Stimulated activated naive CD8-positive, alpha-beta T cell treated with anti-CD3 and anti-CD28 coated beads, Interleukin-15, Interleukin-2, amounts not matched to agents 100 ng/mL and 50 ng/mL, for 24 hours (primary cell): ENCODE measurements around the gene SHROOM3.

Source experiments
- H3K27ac Mint-ChIP-seq: one replicate; pipeline ENCODE4 v1.8.0; 2021; ENCODE audit warnings: mild to moderate bottlenecking, mixed read lengths
- H3K27me3 Mint-ChIP-seq: one replicate; pipeline ENCODE4 v1.8.0; 2021; ENCODE audit warnings: mixed read lengths
- H3K36me3 Mint-ChIP-seq: one replicate; pipeline ENCODE4 v1.8.0; 2021; ENCODE audit warnings: low read depth, mixed read lengths
- H3K4me1 Mint-ChIP-seq: one replicate; pipeline ENCODE4 v1.8.0; 2021; ENCODE audit warnings: low read depth, mixed read lengths
- H3K4me3 Mint-ChIP-seq: one replicate; pipeline ENCODE4 v1.8.0; 2021; ENCODE audit warnings: mild to moderate bottlenecking, mixed read lengths
- H3K9me3 Mint-ChIP-seq: one replicate; pipeline ENCODE4 v1.8.0; 2021; ENCODE audit warnings: mixed read lengths

Gene SHROOM3

GRCh38 chr4:76458825-76459224 lies 23.8 kb downstream of the SHROOM3 start:
- H3K36me3 Mint-ChIP-seq, result no peaks in the 10 kb centered on the region
- no peak overlapping the region for H3K27ac Mint-ChIP-seq
- no peaks in the 10 kb centered on the region for H3K4me1 Mint-ChIP-seq
- peaks cover 9% of the 10 kb centered on the region for H3K9me3 Mint-ChIP-seq
- H3K27me3 Mint-ChIP-seq, result peaks cover 6% of the 10 kb centered on the region
- H3K4me3 Mint-ChIP-seq, result no peak overlapping the region

- Mint-ChIP-seq H3K36me3 (no peaks in the 10 kb centered on the region), H3K27ac (no peak overlapping the region), H3K4me3 (no peak overlapping the region), H3K27me3 (peaks cover 6% of the 10 kb centered on the region), H3K4me1 (no peaks in the 10 kb centered on the region), H3K9me3 (peaks cover 9% of the 10 kb centered on the region)
Measured at GRCh38 chr4:76459291-76459723, 24.3 kb downstream of the SHROOM3 start.

- peaks cover 9% of the 10 kb centered on the region for H3K9me3 Mint-ChIP-seq
- H3K4me1 Mint-ChIP-seq, result no peaks in the 10 kb centered on the region
- H3K36me3 Mint-ChIP-seq, result no peaks in the 10 kb centered on the region
- H3K4me3 Mint-ChIP-seq, result no peak overlapping the region
- H3K27ac Mint-ChIP-seq, result no peak overlapping the region
- peaks cover 6% of the 10 kb centered on the region for H3K27me3 Mint-ChIP-seq
Measured at GRCh38 chr4:76463568-76463967, 28.5 kb downstream of the SHROOM3 start.

- no peaks in the 10 kb centered on the region for H3K27me3 Mint-ChIP-seq
- H3K4me1 Mint-ChIP-seq, result no peaks in the 10 kb centered on the region
- H3K27ac Mint-ChIP-seq, result no peak overlapping the region
- no peak overlapping the region for H3K4me3 Mint-ChIP-seq
- H3K9me3 Mint-ChIP-seq, result no peaks in the 10 kb centered on the region
- no peaks in the 10 kb centered on the region for H3K36me3 Mint-ChIP-seq
Measured at GRCh38 chr4:76470064-76470463, 35.0 kb downstream of the SHROOM3 start.

GRCh38 chr4:76470532-76470931 lies 35.5 kb downstream of the SHROOM3 start:
- Mint-ChIP-seq H3K27ac (no peak overlapping the region), H3K27me3 (no peaks in the 10 kb centered on the region), H3K36me3 (no peaks in the 10 kb centered on the region), H3K9me3 (no peaks in the 10 kb centered on the region), H3K4me1 (no peaks in the 10 kb centered on the region), H3K4me3 (no peak overlapping the region)

GRCh38 chr4:76476571-76476970 lies 41.5 kb downstream of the SHROOM3 start:
- peaks cover 33% of the 10 kb centered on the region for H3K27me3 Mint-ChIP-seq

GRCh38 chr4:76484654-76485053 lies 49.6 kb downstream of the SHROOM3 start:
- H3K9me3 Mint-ChIP-seq, result peaks cover 22% of the 10 kb centered on the region
- no peak overlapping the region for H3K27ac Mint-ChIP-seq
- H3K27me3 Mint-ChIP-seq, result peaks cover 24% of the 10 kb centered on the region
- no peak overlapping the region for H3K4me3 Mint-ChIP-seq
- no peaks in the 10 kb centered on the region for H3K4me1 Mint-ChIP-seq
- no peaks in the 10 kb centered on the region for H3K36me3 Mint-ChIP-seq

More at GRCh38 chr4:76476571-76476970, 41.5 kb downstream of the SHROOM3 start:
- Mint-ChIP-seq H3K4me3 (no peak overlapping the region), H3K4me1 (no peaks in the 10 kb centered on the region), H3K27ac (no peak overlapping the region), H3K9me3 (peaks cover 12% of the 10 kb centered on the region), H3K36me3 (no peaks in the 10 kb centered on the region)

GRCh38 chr4:76485450-76485849 lies 50.4 kb downstream of the SHROOM3 start:
- no peaks in the 10 kb centered on the region for H3K36me3 Mint-ChIP-seq
- H3K4me1 Mint-ChIP-seq, result no peaks in the 10 kb centered on the region
- H3K27me3 Mint-ChIP-seq, result peaks cover 18% of the 10 kb centered on the region
- H3K9me3 Mint-ChIP-seq, result peaks cover 17% of the 10 kb centered on the region
- no peak overlapping the region for H3K27ac Mint-ChIP-seq
- H3K4me3 Mint-ChIP-seq, result no peak overlapping the region

GRCh38 chr4:76486588-76487276 lies 51.7 kb downstream of the SHROOM3 start:
- Mint-ChIP-seq H3K9me3 (peaks cover 10% of the 10 kb centered on the region), H3K36me3 (no peaks in the 10 kb centered on the region), H3K27ac (no peak overlapping the region), H3K27me3 (peaks cover 11% of the 10 kb centered on the region), H3K4me1 (no peaks in the 10 kb centered on the region), H3K4me3 (no peak overlapping the region)

- Mint-ChIP-seq H3K9me3 (peaks cover 5% of the 10 kb centered on the region), H3K27ac (no peak overlapping the region), H3K36me3 (no peaks in the 10 kb centered on the region), H3K4me3 (no peak overlapping the region), H3K4me1 (no peaks in the 10 kb centered on the region), H3K27me3 (peaks cover 11% of the 10 kb centered on the region)
Measured at GRCh38 chr4:76487621-76488020, 52.6 kb downstream of the SHROOM3 start.

GRCh38 chr4:76488455-76488854 lies 53.4 kb downstream of the SHROOM3 start:
- Mint-ChIP-seq H3K27me3 (peaks cover 11% of the 10 kb centered on the region), H3K4me1 (no peaks in the 10 kb centered on the region), H3K9me3 (peaks cover 1% of the 10 kb centered on the region), H3K36me3 (no peaks in the 10 kb centered on the region), H3K27ac (no peak overlapping the region), H3K4me3 (no peak overlapping the region)

GRCh38 chr4:76488888-76489685 lies 54.1 kb downstream of the SHROOM3 start:
- Mint-ChIP-seq H3K27ac (no peak overlapping the region), H3K27me3 (peaks cover 11% of the 10 kb centered on the region), H3K4me1 (no peaks in the 10 kb centered on the region), H3K36me3 (no peaks in the 10 kb centered on the region), H3K9me3 (no peaks in the 10 kb centered on the region), H3K4me3 (no peak overlapping the region)

- no peaks in the 10 kb centered on the region for H3K9me3 Mint-ChIP-seq
- H3K36me3 Mint-ChIP-seq, result no peaks in the 10 kb centered on the region
- peaks cover 11% of the 10 kb centered on the region for H3K27me3 Mint-ChIP-seq
- no peak overlapping the region for H3K4me3 Mint-ChIP-seq
- no peak overlapping the region for H3K27ac Mint-ChIP-seq
- no peaks in the 10 kb centered on the region for H3K4me1 Mint-ChIP-seq
Measured at GRCh38 chr4:76489686-76490161, 54.7 kb downstream of the SHROOM3 start.

- Mint-ChIP-seq H3K27me3 (peaks cover 10% of the 10 kb centered on the region), H3K4me3 (no peak overlapping the region)
Measured at GRCh38 chr4:76492055-76492454, 57.0 kb downstream of the SHROOM3 start.

GRCh38 chr4:76494243-76494642 lies 59.2 kb downstream of the SHROOM3 start:
- no peak overlapping the region for H3K27ac Mint-ChIP-seq
- H3K36me3 Mint-ChIP-seq, result no peaks in the 10 kb centered on the region
- H3K4me3 Mint-ChIP-seq, result no peak overlapping the region
- no peaks in the 10 kb centered on the region for H3K9me3 Mint-ChIP-seq
- H3K4me1 Mint-ChIP-seq, result peaks cover 5% of the 10 kb centered on the region
- peaks cover 4% of the 10 kb centered on the region for H3K27me3 Mint-ChIP-seq

More at GRCh38 chr4:76492055-76492454, 57.0 kb downstream of the SHROOM3 start:
- Mint-ChIP-seq H3K4me1 (no peaks in the 10 kb centered on the region), H3K36me3 (no peaks in the 10 kb centered on the region), H3K27ac (no peak overlapping the region), H3K9me3 (no peaks in the 10 kb centered on the region)
